GM19452 (cell line): ENCODE data around the gene FAM117A.

Experiments
- ATAC-seq: cut with Tn5 transposase; IDR thresholded peaks from one replicate; pipeline ENCODE4 v1.9.1; 2021; ENCODE audit not compliant: unreplicated experiment

FAM117A gene

DNA sequence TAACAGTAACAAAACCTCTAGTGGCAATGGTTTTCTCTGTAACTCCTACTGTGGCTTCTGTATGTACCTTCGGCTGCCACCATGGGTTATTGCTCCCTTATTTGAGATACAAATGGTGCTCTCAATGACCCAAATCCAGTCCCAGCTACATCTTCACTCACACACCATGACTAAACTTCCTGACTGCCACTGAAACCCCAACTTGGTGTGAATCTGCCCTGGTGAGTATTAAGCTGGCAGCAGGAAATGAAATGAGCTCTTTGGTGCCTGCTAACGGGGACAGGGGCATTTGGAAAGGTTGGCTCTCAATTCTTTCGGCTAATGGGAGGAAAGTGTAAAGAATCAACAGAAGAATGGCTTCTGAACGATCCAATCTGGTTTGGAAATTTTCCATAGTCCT, 48.7 kb downstream of the FAM117A start:
- ATAC-seq = no peak

DNA sequence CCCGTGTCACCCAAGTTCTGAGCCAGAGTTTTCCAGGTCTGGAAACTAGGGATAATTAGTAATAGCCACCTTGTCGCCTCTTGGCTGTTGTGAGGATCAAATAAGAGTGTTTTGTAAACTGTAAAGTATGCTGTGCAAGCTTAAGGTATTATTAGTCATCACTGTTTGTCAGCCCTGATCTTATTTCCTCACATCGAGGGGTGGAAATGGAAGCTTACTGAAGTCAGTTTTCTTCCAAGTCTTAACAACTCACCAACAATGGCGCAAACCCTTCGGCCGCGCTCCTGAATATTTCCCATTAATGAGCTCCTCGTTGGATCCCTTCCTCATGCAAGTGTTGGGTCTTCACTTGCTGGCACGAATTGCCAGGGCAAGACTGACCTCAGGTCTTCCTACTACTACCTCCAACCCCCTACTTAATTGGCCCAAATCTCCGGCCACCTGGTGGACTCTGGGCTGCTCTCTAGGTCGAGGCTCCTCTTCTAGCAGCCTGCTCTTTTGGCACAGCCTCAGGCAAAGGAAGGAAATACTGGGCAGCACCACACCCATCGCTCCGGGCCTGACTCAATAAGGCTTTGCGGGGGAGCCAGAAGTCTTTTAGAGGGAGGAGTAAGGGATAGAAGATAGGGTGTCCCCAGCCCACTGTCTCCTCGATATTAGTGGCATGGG, 55.3 kb downstream of the FAM117A start:
- ATAC-seq = no peak

DNA sequence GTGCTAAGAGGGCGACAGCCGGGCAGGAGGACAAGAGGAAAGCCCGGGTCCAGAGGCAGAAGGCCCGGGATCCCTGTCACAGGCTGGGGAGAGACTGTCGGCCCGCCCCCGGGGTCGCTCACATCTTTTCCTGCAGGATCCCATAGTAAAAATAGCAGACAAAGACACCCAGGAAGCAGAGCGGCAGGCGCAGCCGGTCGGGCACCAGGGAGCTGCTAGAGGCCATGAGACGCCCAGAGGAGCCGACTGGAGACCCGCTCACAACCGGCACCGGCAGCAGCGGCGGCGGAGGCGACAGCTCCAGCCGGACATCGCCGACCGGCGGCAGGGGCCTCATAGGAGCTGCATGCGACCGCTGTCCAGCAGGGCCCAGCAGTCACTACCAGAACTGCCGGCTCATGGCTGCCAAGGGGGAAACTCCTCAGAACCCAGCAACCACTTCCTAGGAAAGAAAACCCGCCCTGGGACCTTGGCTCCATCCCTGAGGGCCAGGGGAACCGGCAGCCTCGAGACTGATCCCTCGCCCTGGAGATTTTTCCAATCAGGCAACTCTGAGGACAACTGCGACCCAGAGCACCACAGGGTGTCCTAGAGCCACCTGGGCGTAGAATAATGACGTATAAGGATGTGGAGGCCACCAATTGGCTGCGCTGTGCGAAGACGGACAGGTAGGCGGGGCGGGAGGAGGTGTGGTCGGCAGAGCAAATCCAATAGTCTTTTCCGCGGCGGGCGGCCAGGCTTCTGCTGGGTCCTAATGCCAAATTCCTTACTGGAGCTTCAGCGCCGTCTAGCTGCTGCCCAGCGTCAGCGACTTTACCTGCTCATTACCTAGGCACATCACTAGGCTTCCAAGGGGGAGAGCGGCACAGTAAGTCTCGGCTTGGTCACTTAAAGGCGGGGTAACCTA, 56.1 kb downstream of the FAM117A start, which contains the start of gene SLC35B1:
SLC35B1 (minus strand) TSS at position 357 of the 907 bp plus-strand sequence; CDS start at position 226, 131 bp downstream.
- peak; percentile 95 for ATAC-seq

DNA sequence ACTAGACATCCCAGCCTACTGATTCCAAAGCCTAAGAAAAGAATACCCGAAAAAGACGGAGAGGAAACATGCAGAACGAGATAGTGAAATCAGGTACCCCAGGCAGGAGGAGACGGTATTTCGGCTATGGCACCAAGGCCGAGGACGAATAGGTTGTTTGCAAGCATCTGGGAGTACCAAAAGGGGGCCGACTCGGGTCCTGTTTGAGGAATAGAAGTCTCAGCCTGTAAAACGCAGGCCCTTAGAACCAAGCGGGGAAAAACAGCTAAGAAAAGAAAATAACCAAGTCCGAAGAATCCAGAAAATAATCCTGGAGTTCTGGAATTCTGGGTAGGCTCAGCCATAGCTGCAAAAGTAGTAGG, 56.7 kb downstream of the FAM117A start:
- no peak for ATAC-seq

DNA sequence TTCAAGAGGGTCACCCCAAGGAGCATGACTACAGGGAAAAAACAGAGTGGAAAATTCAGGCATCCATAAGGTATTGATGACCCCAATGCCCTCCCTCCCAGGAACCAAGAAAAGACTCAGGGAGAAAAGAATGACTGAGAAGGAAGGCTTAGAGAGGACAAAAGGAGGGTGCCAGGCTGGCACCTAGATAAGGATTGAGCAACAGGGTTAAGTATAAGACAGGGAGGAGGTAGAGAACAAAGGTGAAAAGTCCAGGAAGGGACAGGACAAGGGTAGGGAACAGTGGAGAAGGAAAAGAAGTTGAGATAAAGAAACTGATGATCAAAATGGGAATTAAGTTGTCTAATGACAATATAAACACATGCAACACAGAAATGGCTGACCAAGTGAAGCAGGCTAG, 58.7 kb downstream of the FAM117A start:
- no peak for ATAC-seq

GRCh38 chr17:49703557-49704277, 60.2 kb downstream of the FAM117A start:
- no peak for ATAC-seq

- no peak for ATAC-seq
Measured at GRCh38 chr17:49700960-49701359, 63.0 kb downstream of the FAM117A start.

DNA sequence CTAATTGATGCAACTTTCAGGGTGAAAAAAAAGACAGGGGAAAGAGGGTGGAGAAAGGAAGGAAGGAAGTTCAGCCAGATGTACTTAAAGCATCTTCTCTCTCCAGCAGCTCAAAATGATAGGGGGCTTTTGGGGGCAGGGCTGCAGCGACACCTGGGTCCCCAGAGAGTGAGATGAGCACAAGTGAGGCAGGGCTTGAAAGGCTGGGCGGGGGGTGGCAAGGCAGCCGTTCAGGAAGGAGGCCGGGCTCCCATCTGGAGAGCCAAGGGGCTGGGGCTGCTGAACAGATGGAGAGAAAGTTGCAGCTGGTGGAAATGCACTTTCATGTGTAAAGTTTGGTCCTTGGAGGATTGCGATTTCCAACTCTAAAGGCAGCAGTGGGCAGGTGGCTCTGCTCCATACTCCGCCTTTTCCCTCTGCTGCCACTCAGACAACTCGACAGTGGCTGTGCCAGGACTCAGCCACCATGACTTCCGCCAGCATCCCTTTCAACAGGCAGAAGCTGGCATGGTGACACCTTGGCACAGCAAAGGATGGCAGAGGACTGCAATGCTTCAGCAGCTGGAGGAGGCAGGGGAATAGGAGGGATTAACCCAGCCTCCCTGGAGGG, 63.9 kb downstream of the FAM117A start:
- no peak for ATAC-seq

GRCh38 chr17:49698005-49698404, 65.9 kb downstream of the FAM117A start:
- no peak for ATAC-seq

DNA sequence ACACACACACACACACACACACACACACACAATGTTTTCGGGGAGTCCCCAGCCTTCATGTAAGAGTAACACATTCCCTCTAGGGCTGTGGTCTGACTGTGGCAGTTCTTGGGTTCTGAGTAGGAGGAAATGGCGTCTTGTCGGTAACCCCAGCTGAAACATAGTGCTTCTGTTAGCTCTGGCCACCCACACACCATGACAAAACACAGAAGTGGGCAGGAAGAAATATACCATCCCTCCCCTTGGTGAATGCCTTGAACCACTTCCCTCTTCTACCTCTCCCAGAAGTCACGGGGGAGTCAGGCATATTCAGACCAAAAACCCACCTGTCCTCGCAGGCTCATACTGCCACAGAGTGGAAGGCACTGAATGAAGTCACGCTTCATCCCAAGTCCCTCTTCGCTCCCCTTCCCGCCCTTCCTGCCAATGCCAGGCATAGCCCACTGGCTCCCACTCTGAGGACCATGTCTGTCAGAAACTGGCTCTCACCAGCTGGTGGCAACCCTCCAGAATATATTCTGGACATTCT, 67.6 kb downstream of the FAM117A start:
- no peak for ATAC-seq

DNA sequence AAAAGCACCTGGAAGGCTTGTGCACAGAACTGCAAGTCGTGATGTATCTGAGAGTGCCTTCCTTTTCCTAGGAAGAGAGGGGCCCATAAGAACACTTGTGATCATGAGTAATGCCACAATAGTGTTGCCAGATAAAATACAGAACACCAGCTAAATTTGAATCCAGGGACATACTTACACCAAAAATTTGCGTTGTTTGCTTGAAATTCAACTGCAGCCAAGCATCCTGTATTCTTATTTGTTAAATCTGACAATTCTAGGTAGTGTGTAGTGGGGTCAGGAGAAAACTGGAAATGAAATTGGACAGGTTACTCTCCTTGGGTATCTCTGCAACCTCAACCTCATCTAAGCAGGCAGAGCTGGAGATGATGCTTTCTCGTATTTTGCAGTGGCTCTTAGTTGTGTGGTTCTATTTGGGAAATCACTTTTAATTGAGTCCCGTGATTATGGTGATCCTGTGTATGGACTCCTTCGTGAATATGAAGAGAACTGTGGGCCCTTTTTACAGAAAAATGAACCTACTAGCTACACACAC, 68.2 kb downstream of the FAM117A start:
- no peak for ATAC-seq

DNA sequence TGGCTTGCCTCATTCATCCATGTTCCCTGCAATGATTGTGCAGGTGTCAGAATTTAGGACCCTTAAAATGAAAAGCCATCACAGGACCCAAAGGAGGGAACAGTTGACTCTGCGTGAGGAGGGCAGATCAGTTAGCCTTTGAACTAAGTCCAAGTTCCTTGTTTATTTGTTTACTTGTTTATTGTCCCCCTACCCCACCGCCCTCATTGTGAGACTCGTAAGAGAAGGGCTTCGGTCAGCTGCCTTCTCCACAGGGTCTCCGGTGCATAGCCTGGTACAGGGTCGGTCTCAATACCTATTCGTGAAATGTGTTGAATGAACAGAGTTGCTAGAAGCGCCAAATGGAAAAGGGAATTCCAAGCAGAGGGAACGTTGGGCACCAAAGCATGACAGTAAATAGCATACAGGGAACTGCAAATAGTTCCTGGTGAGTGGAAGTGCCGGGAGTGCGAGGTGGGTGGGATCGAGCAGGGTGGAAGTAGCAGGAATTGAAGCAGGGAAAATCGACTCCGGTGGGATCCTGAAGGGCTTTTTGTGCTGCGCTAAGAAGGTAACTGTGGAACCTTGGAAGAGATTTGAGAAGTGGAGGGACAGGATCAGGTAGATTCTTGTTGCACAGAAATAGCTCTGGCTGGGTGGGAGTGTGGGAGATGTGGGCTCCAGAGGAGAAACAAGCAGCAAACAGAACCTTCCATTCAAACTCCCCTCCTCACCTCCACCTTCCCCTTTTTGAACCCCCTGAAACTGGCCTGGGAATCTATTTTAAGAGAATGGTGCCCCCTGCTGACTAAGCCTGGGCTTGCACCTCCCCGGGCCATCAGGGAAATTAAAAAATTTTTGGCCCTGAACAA, 68.9 kb downstream of the FAM117A start:
- no peak for ATAC-seq

- no peak for ATAC-seq
Measured at GRCh38 chr17:49692751-49693150, 71.2 kb downstream of the FAM117A start.

GRCh38 chr17:49691677-49692191, 72.2 kb downstream of the FAM117A start:
- no peak for ATAC-seq

- no peak for ATAC-seq
Measured at GRCh38 chr17:49691086-49691676, 72.8 kb downstream of the FAM117A start.

GRCh38 chr17:49690256-49690655, 73.7 kb downstream of the FAM117A start:
- no peak for ATAC-seq

DNA sequence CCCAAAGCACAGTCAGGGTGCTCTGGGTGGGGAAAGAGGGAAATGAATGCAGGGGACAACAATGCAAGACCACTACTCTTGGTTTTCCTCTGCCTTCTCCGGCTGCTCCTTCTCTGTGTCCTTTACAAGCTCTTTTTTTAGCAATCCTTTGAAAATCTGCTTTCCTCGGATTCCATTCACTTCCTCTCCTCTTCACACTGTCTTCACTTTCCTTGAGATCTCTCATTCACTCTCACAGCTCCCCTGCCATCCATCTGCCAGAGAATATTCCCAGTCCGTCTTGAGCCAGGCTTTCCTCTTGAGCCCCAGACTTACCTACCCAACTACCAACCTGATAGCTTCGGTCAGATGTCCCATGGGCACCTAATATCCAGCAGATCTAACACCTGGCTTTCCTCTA, 75.1 kb downstream of the FAM117A start:
- no peak for ATAC-seq

DNA sequence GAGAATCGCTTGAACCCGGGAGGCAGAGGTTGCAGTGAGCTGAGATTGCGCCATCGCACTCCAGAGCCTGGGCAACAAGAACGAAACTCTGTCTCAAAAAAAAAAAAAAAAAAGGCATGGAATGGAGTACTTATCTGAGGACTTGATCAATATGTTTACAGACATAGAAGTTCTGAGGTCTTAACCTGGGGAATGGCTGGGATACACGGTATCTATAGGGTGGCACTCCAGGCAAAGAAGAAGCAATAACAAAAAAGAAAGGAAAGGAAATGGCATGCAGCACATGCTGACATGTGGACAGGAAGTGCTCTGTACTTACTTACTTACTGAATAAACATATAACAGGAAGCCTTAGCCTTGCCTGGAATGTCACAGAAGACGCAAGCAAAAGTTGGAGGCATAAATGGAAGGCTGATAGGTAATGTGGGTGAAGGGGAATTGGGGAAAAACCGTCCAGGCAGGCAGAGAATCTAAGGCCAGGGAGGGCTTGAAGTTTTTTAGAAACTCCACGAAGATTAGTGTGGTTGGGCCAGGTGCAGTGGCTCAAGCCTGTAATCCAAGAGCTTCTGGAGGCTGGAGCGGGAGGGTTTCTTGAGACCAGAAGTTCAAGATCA, 75.9 kb downstream of the FAM117A start:
- ATAC-seq = no peak
